Urothelium cell line (cell line): ENCODE data around the gene STYXL1.

ENCODE experiments used
- DNase-seq: peaks from one replicate; pipeline ENCODE4 v3.0.0; 2011; ENCODE audit warnings: low spot score, mixed read lengths
- FAIRE-seq: peaks from 2 replicates; lab custom pipeline; 2011; peaks lifted over from hg19 to GRCh38; lab: Jason Lieb, UNC

Gene STYXL1

GRCh38 chr7:75995052-75995471 lies 52.7 kb downstream of the STYXL1 start:
- DNase-seq (no peak), FAIRE-seq (no peak)

- FAIRE-seq, result peak; percentile 80
These were observed 53.3 kb downstream of the STYXL1 start, which contains the start of gene TMEM120A for GRCh38 chr7:75994388-75995051. Gene TMEM120A (minus strand): TSS chr7:75994595. CDS start chr7:75994570, 25 bp downstream.

GRCh38 chr7:75993689-75994387 lies 54.0 kb downstream of the STYXL1 start:
- peak; percentile 83 for DNase-seq
- FAIRE-seq, result no peak

More at GRCh38 chr7:75994388-75995051, 53.3 kb downstream of the STYXL1 start, which contains the start of gene TMEM120A:
- peak; percentile 100 for DNase-seq

- FAIRE-seq (no peak), DNase-seq (no peak)
These were observed 55.6 kb downstream of the STYXL1 start for GRCh38 chr7:75992083-75992755.

GRCh38 chr7:75991531-75992082 lies 56.2 kb downstream of the STYXL1 start:
- no peak for DNase-seq
- no peak for FAIRE-seq

- DNase-seq (no peak), FAIRE-seq (no peak)
These were observed 58.1 kb downstream of the STYXL1 start for GRCh38 chr7:75989500-75990388.

- DNase-seq, result no peak
- no peak for FAIRE-seq
These were observed 59.0 kb downstream of the STYXL1 start for GRCh38 chr7:75988568-75989499.

- no peak for FAIRE-seq
- DNase-seq, result no peak
These were observed 59.8 kb downstream of the STYXL1 start for GRCh38 chr7:75987805-75988567.

- FAIRE-seq, result no peak
These were observed 60.6 kb downstream of the STYXL1 start for GRCh38 chr7:75987026-75987804.

GRCh38 chr7:75986147-75986781 lies 61.5 kb downstream of the STYXL1 start:
- no peak for DNase-seq
- no peak for FAIRE-seq

More at GRCh38 chr7:75987026-75987804, 60.6 kb downstream of the STYXL1 start:
- DNase-seq, result no peak

GRCh38 chr7:75985518-75986146 lies 62.2 kb downstream of the STYXL1 start:
- FAIRE-seq (no peak), DNase-seq (no peak)

- FAIRE-seq, result no peak
These were observed 62.7 kb downstream of the STYXL1 start for GRCh38 chr7:75985009-75985517.

GRCh38 chr7:75984130-75985008 lies 63.4 kb downstream of the STYXL1 start:
- DNase-seq (no peak), FAIRE-seq (no peak)

More at GRCh38 chr7:75985009-75985517, 62.7 kb downstream of the STYXL1 start:
- no peak for DNase-seq

- no peak for FAIRE-seq
- DNase-seq, result no peak
These were observed 64.2 kb downstream of the STYXL1 start for GRCh38 chr7:75983471-75984129.
